ENCODE results near the gene TMEM94.

- TF ChIP-seq EZH2 (IDR thresholded peaks at IDR 0.05) (no peak), POLR2AphosphoS5 (IDR thresholded peaks at IDR 0.05; ENCODE audit: borderline replicate concordance, low read depth, low read length) (no peak)
These were observed 2.8 kb downstream of the TMEM94 start for GRCh38 chr17:75459246-75459589.
